HepG2 (cell line): ENCODE measurements around the gene ATRAID. TPM values are rescaled to one million over a fixed set of nuclear protein-coding genes. Genes with fewer than 3 reads are reported as not detected.
A peak's percentile ranks its signal among the peaks of the same experiment; 100 is the strongest.

ENCODE experiments used
- IKZF5 ChIP-seq: IDR thresholded peaks from 2 replicates; pipeline ENCODE4 v1.6.1; 2018; ENCODE audit warnings: missing genetic modification reagents, mild to moderate bottlenecking, missing compliant biosample characterization
- JDP2 ChIP-seq: sonication (generic); formaldehyde crosslinking; IDR thresholded peaks from 2 replicates; pipeline ENCODE4 v1.8.1; 2022; ENCODE audit warnings: missing genetic modification reagents, borderline replicate concordance
- KDM5B ChIP-seq: sonication (generic); formaldehyde crosslinking; IDR thresholded peaks from 2 replicates; pipeline ENCODE4 v1.4.0; 2020; ENCODE audit warnings: missing genetic modification reagents, mild to moderate bottlenecking, borderline replicate concordance
- MEIS2 ChIP-seq: sonication (generic); formaldehyde crosslinking; IDR thresholded peaks from 2 replicates; pipeline ENCODE4 v1.9.0; 2021; ENCODE audit warnings: mild to moderate bottlenecking, missing genetic modification reagents
- MLLT10 ChIP-seq: sonication (generic); formaldehyde crosslinking; IDR thresholded peaks from 2 replicates; pipeline ENCODE4 v1.4.0; 2020; ENCODE audit warnings: missing genetic modification reagents
- NFKB2 ChIP-seq: sonication (generic); formaldehyde crosslinking; IDR thresholded peaks from 2 replicates; pipeline ENCODE4 v1.4.0; 2020; ENCODE audit warnings: missing genetic modification reagents, borderline replicate concordance
- PITX1 ChIP-seq: sonication (generic); formaldehyde crosslinking; IDR thresholded peaks from 2 replicates; pipeline ENCODE4 v1.5.1; 2020; ENCODE audit warnings: mild to moderate bottlenecking, missing genetic modification reagents
- RFXAP ChIP-seq: sonication (generic); formaldehyde crosslinking; IDR thresholded peaks from 2 replicates; pipeline ENCODE4 v1.4.0; 2020; ENCODE audit warnings: missing genetic modification reagents, borderline replicate concordance
- SCMH1 ChIP-seq: sonication (generic); formaldehyde crosslinking; IDR thresholded peaks from 2 replicates; pipeline ENCODE4 v1.9.0; 2021; ENCODE audit warnings: missing genetic modification reagents, mild to moderate bottlenecking, borderline replicate concordance
- SMAD3 ChIP-seq: sonication (generic); formaldehyde crosslinking; IDR thresholded peaks from 2 replicates; pipeline ENCODE4 v1.4.0; 2020; ENCODE audit warnings: missing genetic modification reagents
- SMARCC2 ChIP-seq: fragments of 450-650 bp; IDR thresholded peaks from 2 replicates; pipeline ENCODE4 v1.6.1; 2017; ENCODE audit warnings: antibody characterized with exemption, mild to moderate bottlenecking
- TARDBP ChIP-seq: sonication (generic); formaldehyde crosslinking; IDR thresholded peaks from 2 replicates; pipeline ENCODE4 v1.8.0; 2022; ENCODE audit warnings: mild to moderate bottlenecking, missing genetic modification reagents
- TEAD3 ChIP-seq: optimal IDR thresholded peaks from 2 replicates; pipeline ENCODE3; 2016; ENCODE audit warnings: borderline replicate concordance
- TIGD3 ChIP-seq: sonication (generic); formaldehyde crosslinking; IDR thresholded peaks from 2 replicates; pipeline ENCODE4 v1.5.1; 2020; ENCODE audit warnings: mild to moderate bottlenecking, missing genetic modification reagents, borderline replicate concordance
- TOE1 ChIP-seq: sonication (generic); formaldehyde crosslinking; IDR thresholded peaks from 2 replicates; pipeline ENCODE4 v1.4.0; 2020; ENCODE audit warnings: mild to moderate bottlenecking, missing genetic modification reagents
- ZNF556 ChIP-seq: sonication (generic); formaldehyde crosslinking; IDR thresholded peaks from 2 replicates; pipeline ENCODE4 v1.4.0; 2020; ENCODE audit warnings: mild to moderate bottlenecking, missing genetic modification reagents, borderline replicate concordance
- ZNF570 ChIP-seq: sonication (generic); formaldehyde crosslinking; IDR thresholded peaks from 2 replicates; pipeline ENCODE4 v1.4.0; 2020; ENCODE audit warnings: mild to moderate bottlenecking, missing genetic modification reagents, borderline replicate concordance
- ZNF776 ChIP-seq: sonication (generic); formaldehyde crosslinking; IDR thresholded peaks from 2 replicates; pipeline ENCODE4 v1.4.0; 2020; ENCODE audit warnings: mild to moderate bottlenecking, missing genetic modification reagents
- polyA plus RNA-seq, 8 experiments: library from polyadenylated mRNA; depleted of rRNA in 3 of 8; stranded (reverse) in 7 of 8; unstranded in 1 of 8; fragments of >200 nt; fragmentation: Illumina TruSeq in 4 of 8; extraction: Trizol in 4 of 8; gene quantifications; 2 replicates each; pipeline versions ENCODE4 v1.2.1 to v1.2.3, GENCODE V29; 2011 to 2016; ENCODE audit warnings: low read depth in 4 of 8, missing spikeins in 1 of 8, mixed read lengths in 1 of 8; ENCODE audit not compliant: insufficient read depth in 1 of 8
- total RNA-seq, 5 experiments: library from RNA; depleted of rRNA; stranded (reverse); fragments of >200 nt; fragmentation: Illumina TruSeq; extraction: Trizol; gene quantifications; 2 replicates each; pipeline ENCODE4 v1.2.3, GENCODE V29; 2016; ENCODE audit warnings: low read depth in 1 of 5
- TF ChIP-seq, protein P1 (sequence below): fragments of 450-650 bp; IDR thresholded peaks from 2 replicates; pipeline ENCODE4 v1.6.1; 2016
- TF ChIP-seq, protein P2 (sequence below): sonication (generic); formaldehyde crosslinking; IDR thresholded peaks from 2 replicates; pipeline ENCODE4 v1.9.0; 2021; ENCODE audit warnings: mild to moderate bottlenecking, missing genetic modification reagents

ATRAID gene
- total and polyA plus RNA-seq, 2 of the 13 experiments (the other 11 are each of a cell fraction or from before 2014, with no cell fraction given), result 207 to 382 TPM

- TF ChIP-seq ZNF556 (CRISPR knock-in tag) (no peak; the same call in 1 of the 2 replicates), NFKB2 (CRISPR knock-in tag) (peak; percentile 93; the same call in 1 of the 2 replicates), MEIS2 (CRISPR knock-in tag) (0 out of 2 replicates have a peak, but pooled peaks have one; percentile 57), KDM5B (CRISPR knock-in tag) (peak; percentile 83; the same call in 1 of the 2 replicates), TEAD3 (CRISPR knock-in tag) (no peak), ZNF776 (no peak; the same call in 1 of the 2 replicates), PITX1 (no peak; the same call in 1 of the 2 replicates), TARDBP (CRISPR knock-in tag) (peak; percentile 13; the same call in 1 of the 2 replicates), RFXAP (no peak), TIGD3 (no peak), JDP2 (CRISPR knock-in tag) (no peak; the same call in 1 of the 2 replicates), TOE1 (CRISPR knock-in tag) (no peak), ZNF570 (CRISPR knock-in tag) (no peak), SMAD3 (no peak), SMARCC2 (no peak), SCMH1 (CRISPR knock-in tag) (no peak), IKZF5 (CRISPR knock-in tag) (peak; percentile 89), MLLT10 (CRISPR knock-in tag) (no peak)
- TF ChIP-seq, protein P1, sequence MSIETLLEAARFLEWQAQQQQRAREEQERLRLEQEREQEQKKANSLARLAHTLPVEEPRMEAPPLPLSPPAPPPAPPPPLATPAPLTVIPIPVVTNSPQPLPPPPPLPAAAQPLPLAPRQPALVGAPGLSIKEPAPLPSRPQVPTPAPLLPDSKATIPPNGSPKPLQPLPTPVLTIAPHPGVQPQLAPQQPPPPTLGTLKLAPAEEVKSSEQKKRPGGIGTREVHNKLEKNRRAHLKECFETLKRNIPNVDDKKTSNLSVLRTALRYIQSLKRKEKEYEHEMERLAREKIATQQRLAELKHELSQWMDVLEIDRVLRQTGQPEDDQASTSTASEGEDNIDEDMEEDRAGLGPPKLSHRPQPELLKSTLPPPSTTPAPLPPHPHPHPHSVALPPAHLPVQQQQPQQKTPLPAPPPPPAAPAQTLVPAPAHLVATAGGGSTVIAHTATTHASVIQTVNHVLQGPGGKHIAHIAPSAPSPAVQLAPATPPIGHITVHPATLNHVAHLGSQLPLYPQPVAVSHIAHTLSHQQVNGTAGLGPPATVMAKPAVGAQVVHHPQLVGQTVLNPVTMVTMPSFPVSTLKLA, result peak; percentile 59
- TF ChIP-seq, protein P2, sequence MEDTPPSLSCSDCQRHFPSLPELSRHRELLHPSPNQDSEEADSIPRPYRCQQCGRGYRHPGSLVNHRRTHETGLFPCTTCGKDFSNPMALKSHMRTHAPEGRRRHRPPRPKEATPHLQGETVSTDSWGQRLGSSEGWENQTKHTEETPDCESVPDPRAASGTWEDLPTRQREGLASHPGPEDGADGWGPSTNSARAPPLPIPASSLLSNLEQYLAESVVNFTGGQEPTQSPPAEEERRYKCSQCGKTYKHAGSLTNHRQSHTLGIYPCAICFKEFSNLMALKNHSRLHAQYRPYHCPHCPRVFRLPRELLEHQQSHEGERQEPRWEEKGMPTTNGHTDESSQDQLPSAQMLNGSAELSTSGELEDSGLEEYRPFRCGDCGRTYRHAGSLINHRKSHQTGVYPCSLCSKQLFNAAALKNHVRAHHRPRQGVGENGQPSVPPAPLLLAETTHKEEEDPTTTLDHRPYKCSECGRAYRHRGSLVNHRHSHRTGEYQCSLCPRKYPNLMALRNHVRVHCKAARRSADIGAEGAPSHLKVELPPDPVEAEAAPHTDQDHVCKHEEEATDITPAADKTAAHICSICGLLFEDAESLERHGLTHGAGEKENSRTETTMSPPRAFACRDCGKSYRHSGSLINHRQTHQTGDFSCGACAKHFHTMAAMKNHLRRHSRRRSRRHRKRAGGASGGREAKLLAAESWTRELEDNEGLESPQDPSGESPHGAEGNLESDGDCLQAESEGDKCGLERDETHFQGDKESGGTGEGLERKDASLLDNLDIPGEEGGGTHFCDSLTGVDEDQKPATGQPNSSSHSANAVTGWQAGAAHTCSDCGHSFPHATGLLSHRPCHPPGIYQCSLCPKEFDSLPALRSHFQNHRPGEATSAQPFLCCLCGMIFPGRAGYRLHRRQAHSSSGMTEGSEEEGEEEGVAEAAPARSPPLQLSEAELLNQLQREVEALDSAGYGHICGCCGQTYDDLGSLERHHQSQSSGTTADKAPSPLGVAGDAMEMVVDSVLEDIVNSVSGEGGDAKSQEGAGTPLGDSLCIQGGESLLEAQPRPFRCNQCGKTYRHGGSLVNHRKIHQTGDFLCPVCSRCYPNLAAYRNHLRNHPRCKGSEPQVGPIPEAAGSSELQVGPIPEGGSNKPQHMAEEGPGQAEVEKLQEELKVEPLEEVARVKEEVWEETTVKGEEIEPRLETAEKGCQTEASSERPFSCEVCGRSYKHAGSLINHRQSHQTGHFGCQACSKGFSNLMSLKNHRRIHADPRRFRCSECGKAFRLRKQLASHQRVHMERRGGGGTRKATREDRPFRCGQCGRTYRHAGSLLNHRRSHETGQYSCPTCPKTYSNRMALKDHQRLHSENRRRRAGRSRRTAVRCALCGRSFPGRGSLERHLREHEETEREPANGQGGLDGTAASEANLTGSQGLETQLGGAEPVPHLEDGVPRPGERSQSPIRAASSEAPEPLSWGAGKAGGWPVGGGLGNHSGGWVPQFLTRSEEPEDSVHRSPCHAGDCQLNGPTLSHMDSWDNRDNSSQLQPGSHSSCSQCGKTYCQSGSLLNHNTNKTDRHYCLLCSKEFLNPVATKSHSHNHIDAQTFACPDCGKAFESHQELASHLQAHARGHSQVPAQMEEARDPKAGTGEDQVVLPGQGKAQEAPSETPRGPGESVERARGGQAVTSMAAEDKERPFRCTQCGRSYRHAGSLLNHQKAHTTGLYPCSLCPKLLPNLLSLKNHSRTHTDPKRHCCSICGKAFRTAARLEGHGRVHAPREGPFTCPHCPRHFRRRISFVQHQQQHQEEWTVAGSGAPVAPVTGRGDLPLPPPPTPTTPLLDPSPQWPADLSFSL (CRISPR knock-in tag), result peak; percentile 59; the same call in 1 of the 2 replicates
Measured at GRCh38 chr2:27211943-27212625, at the start of gene ATRAID, which contains the start of gene SLC5A6 (continued).
